ENCODE measurements around the gene WDR59.

Gene WDR59

GRCh38 chr16:74903120-74903519, 81.8 kb downstream of the WDR59 start:
- no peak for DNase-seq (ENCODE audit: low spot score)

DNA sequence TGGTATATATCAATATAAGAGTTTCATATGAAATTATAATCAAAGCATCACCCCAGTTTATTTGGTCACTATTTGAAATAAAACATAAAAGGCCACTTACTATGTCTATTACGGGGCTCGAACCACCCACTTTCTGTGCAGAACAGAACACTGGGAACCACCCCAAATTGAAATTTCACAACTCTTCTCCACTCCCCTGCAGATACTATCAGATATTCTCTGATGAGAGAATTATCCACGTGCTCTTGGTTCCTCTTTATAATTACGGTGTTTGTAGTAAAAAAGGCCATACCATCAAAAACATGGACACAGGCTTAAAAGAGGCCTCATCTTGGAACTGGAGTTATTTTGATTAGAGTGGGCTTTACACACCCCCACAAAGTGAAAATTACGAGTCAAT, 82.8 kb downstream of the WDR59 start:
- DNase-seq (ENCODE audit: low spot score): no peak

GRCh38 chr16:74901606-74902005, 83.3 kb downstream of the WDR59 start:
- DNase-seq (ENCODE audit: low spot score): no peak

GRCh38 chr16:74899816-74900215, 85.1 kb downstream of the WDR59 start:
- no peak for DNase-seq (ENCODE audit: low spot score)

- DNase-seq (ENCODE audit: low spot score): no peak
Observed at GRCh38 chr16:74898659-74899058, 86.3 kb downstream of the WDR59 start.

DNA sequence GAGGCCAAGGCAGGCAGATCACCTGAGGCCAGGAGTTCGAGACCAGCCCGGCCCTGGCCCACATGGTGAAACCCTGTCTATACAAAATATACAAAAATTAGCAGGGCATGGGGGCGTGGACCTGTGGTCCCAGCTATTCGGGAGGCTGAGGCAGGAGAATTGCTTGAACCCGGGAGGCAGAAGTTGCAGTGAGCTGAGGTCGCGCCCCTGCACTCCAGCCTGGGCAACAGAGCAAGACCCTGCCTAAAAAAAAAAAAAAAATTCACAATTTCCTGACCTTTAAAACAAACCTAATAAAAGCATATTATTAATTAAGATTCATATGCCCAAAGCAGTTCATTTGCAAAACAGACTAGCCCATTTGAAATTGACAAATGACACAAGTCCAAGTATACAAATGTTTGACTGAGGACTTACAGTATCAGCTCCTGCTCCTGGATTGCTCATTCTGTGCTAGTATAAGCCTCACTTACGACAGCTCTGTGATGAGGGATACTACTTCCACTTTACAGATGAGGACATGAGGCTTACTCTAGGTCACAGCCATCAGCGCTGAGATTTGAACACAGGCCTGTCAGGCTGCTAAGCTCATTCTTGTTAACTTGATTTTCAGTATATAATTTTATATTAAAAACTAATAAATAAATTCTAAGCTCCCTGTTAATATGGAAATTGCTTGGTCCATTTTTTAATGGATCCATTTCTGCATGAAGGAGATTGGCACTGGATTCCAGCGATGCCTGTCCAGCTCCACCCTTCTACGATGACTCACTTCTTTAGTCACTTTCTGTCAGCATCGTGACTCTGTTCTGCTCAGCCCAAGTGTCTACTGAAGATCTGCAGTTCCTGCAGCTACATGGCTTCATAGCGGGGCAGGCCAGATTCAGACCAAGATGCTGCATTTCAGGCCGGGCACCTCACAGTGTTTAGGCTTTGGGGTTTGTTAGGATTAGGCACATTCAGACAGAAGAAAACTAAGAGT, 88.2 kb downstream of the WDR59 start:
- no peak for DNase-seq (ENCODE audit: low spot score)

DNA sequence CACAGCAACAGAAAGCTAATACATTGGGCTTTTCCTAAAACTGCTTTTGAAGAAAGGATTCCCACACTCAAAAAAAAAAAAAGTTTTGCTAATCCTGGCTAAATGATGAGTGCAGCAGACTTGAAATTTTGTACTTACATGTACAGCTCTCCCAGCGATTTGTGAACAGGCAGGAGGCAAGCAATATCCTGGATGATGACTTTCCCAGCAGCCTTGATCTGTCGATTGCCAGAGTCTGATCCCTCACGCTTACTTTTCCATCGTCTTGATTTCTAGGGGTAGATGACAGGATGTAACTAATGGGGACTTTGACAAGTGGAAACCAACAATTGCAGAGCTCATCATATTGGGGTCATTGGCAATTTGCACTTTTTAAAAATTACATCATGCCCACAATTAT, 91.4 kb downstream of the WDR59 start:
- no peak for DNase-seq (ENCODE audit: low spot score)

GRCh38 chr16:74892574-74893461, 92.1 kb downstream of the WDR59 start:
- DNase-seq (ENCODE audit: low spot score): no peak

- no peak for DNase-seq (ENCODE audit: low spot score)
Observed at GRCh38 chr16:74888888-74889287, 96.0 kb downstream of the WDR59 start.

- DNase-seq (ENCODE audit: low spot score): no peak
Observed at GRCh38 chr16:74888232-74888862, 96.6 kb downstream of the WDR59 start.

DNA sequence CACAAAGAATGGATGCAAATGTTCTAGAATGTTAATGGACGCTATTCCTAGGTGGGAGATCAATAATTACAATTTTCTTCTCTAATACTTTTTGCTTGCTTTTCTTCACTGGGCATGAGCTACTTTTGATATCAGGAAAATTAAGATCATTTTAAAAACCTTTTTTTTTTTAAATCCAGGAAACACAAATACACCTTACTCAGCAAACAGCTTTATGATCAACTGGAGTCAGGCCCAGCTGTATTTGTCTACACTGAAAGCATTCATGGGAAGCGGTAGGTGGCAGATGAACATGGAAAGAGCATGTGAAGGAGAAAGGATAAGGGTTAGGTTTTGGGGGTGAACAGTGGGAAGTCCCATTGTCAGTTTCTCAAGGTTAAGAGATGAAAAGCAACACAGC, 97.8 kb downstream of the WDR59 start:
- DNase-seq (ENCODE audit: low spot score): no peak

GRCh38 chr16:74877706-74878105, 107.2 kb downstream of the WDR59 start:
- DNase-seq (ENCODE audit: low spot score): no peak

DNA sequence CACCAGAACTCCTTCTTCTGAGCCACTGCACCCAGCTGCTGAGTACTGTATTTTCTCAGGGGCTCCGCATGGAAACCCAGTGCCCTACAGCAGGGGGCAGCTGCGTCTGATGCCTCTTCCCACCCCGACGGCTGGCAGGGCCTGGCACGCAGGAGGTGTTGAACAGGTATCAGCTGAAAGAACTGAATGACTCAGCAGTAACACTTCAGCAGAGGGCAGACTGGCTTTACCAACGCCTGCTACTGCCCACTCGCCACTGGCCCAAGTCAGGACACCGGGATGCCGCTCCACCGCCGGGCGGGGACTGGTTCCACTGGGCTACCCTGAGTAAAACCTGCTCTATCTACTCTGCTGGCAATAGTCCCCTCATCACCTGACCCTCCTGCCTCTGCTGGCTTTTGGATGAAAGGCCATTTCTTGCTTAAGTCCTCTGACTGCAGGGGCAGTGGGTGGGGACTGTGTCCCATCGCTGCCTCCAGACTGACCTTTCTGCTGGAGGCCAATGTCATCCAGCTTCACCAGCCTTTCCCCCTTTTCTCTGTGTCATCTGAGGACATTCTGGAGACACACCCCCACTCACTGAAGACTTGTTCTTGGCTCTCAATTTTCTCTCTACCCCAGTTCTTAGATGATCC, 109.9 kb downstream of the WDR59 start:
- DNase-seq (ENCODE audit: low spot score): no peak

DNA sequence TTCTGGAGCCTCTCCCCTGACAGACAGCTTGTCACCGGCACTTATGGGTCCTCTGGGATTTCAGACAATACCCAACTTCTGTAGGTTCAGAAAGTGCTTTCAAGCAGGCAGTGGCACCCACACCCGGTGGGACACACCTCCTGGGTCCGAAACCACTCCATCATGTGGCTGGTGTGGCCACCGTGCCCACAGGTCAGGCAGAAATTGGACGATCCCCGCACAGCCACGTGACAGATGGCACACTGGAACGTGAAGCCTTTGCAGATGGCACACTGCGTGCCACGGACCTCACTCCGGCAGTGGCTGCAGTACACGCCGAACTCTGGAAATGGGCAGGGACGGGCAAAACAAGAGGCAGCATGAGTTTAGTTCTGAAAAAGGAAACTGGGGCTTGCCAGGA, 110.8 kb downstream of the WDR59 start:
- DNase-seq (ENCODE audit: low spot score): no peak

DNA sequence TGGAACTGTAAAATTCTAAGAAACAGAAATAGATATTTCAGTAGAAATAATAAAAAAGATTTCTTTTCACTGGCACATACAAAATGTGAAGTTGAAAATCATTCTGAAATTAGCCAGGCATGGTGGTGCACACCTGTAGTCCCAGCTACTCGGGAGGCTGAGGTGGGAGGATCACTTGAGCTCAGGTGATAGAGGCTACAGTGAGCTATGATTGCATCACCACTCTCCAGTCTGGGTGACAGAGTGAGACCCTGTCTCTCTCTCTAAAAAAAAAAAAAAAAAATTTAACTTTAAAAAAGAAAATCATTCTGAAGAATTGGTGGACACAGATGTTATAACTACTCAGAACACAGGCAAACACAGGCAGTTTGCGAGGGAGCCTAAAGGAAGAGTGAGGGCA, 112.6 kb downstream of the WDR59 start:
- no peak for DNase-seq (ENCODE audit: low spot score)

- DNase-seq (ENCODE audit: low spot score): no peak
Observed at GRCh38 chr16:74871608-74872007, 113.3 kb downstream of the WDR59 start.

DNA sequence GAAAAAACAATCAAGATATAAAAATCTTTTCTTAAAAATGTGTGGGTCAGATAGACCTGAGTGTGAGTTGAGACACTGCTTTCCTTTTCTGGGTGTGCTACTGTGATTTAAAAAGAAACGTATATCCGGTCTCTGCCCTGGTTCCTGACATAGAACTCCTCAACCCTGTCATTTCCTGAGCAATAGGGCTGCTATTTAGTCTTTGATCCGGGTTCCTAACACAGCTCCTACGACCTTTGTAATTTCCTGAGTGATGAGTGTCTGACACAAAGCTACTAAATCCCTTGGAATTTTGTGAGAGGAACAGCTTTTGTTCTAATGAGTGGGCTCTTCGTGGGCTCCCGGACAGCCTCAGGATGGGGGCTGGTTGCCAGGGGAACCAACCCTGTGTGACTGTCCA, 116.4 kb downstream of the WDR59 start:
- DNase-seq (ENCODE audit: low spot score): no peak

DNA sequence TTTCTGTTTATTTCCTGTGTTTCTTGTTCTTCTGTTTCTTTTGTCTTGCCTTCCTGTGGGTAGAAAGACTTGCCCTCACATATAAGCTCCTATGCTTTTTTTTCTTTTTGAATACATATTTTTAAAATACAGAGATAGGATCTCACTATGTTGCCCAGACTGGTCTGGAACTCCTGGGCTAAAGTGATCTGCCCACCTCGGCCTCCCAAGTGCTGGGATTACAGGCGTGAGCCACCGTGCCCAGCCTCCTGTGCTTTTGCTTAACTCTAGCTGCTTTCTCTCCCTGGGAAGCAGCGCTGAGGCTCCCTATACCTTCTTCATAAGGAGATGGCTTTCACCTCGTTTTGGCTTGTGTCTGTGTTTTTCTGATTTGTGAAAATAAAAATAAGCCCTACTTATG, 116.9 kb downstream of the WDR59 start:
- DNase-seq (ENCODE audit: low spot score): no peak

DNA sequence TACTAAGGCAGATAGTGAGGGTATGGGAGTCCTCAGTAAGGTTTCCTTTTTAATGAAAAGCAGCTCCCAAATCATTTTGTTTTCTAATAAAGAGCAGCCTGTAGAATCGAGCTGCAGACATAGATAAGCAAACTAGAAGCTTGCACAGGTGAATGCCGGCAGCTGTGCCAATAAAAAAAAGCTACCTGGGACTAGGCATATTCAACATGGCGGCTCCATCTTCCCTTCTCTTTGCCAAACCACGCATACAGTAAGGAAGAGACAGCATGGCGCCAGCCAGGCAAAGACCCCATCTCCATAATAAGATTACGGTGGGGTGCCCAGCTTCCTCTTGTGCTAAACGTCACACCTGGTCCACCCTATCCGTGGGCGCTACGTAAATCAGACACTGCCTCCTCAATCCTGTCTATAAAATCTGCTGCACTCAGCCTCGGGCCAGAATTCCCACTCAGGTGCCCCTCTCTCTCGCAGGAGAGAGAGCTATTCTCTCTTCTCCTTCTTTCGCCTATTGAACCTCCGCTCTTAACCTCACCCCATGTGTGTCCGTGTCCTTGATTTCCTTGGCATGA, 117.6 kb downstream of the WDR59 start:
- DNase-seq (ENCODE audit: low spot score): no peak

GRCh38 chr16:74865922-74866598, 118.9 kb downstream of the WDR59 start:
- no peak for DNase-seq (ENCODE audit: low spot score)

GRCh38 chr16:74862743-74863244, 122.1 kb downstream of the WDR59 start:
- DNase-seq (ENCODE audit: low spot score): peak; percentile 59
